Activated CD4-positive, alpha-beta T cell treated with anti-CD3 and anti-CD28 coated beads, Interleukin-2, amount 10 ng/mL, durations not matched to agents 24 days and 14 days (primary cell): Measurements from ENCODE around the gene EXOC3L1. TPM values are rescaled to one million over a fixed set of nuclear protein-coding genes. Genes with fewer than 3 reads are reported as not detected.

Source experiments
- DNase-seq: peaks from one replicate; pipeline ENCODE4 v3.0.0; 2022
- H3K27ac Mint-ChIP-seq: one replicate; pipeline ENCODE4 v1.8.0; 2022; ENCODE audit warnings: mild to moderate bottlenecking, mixed read lengths
- H3K27me3 Mint-ChIP-seq: one replicate; pipeline ENCODE4 v1.8.0; 2022; ENCODE audit warnings: mixed read lengths
- H3K36me3 Mint-ChIP-seq: one replicate; pipeline ENCODE4 v1.8.0; 2022; ENCODE audit warnings: low read depth, mild to moderate bottlenecking, mixed read lengths
- H3K4me1 Mint-ChIP-seq: one replicate; pipeline ENCODE4 v1.8.0; 2021; ENCODE audit warnings: mixed read lengths
- H3K4me3 Mint-ChIP-seq: one replicate; pipeline ENCODE4 v1.8.0; 2022; ENCODE audit warnings: mild to moderate bottlenecking, moderate library complexity, mixed read lengths
- H3K9me3 Mint-ChIP-seq: one replicate; pipeline ENCODE4 v1.8.0; 2021; ENCODE audit warnings: mixed read lengths
- intact Hi-C: fragments of 100-400 bp; cut with micrococcal nuclease; formaldehyde crosslinking; loops from one replicate; pipeline ENCODE4 v1.15.1; 2023
- total RNA-seq: library from RNA; stranded (reverse); gene quantifications from 2 replicates; pipeline ENCODE4 v1.2.3, GENCODE V29; 2022

The EXOC3L1 gene
- total RNA-seq, 1 donor from 2014 or later = 0.12 TPM

DNA sequence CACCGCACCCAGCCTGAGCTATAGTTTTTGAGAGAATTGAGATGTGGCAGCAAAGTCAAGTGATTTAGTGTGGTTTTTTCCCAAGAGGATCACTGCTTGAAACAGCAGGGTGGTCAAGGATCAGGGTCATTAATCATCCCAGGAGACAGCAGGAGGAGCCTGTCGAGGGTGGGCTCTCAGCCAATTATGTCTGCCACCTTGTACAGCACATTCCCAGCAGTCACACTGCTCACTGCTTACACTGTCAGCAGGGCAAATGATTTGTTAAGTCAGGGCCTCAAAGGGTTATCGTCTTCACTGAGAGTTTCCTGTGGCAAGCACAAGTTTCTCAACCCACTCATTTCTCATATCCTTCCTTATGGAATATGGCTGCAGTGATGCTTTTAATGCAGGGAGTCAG, 52.3 kb downstream of the EXOC3L1 start:
- H3K4me1 Mint-ChIP-seq = no peaks in the 10 kb centered on the region
- no peak overlapping the region for H3K4me3 Mint-ChIP-seq
- H3K9me3 Mint-ChIP-seq = no peaks in the 10 kb centered on the region
- no peak for DNase-seq
- no peaks in the 10 kb centered on the region for H3K27me3 Mint-ChIP-seq
- intact Hi-C loops = no loop called here
- H3K36me3 Mint-ChIP-seq = peaks cover 44% of the 10 kb centered on the region
- H3K27ac Mint-ChIP-seq = no peak overlapping the region

Other genes starting within 250 kb of the EXOC3L1 start
- 6.8 and 7.0 TPM in 2 replicates for gene CES3, start 228.9 kb downstream of the EXOC3L1 start, total RNA-seq
- 27.0 and 27.5 TPM in 2 replicates for gene CES4A, start 201.5 kb downstream of the EXOC3L1 start, total RNA-seq
- 163 and 172 TPM in 2 replicates for gene CBFB, start 161.0 kb downstream of the EXOC3L1 start, total RNA-seq
- gene PHAF1, start 80.2 kb downstream of the EXOC3L1 start, total RNA-seq = 19.4 and 19.8 TPM in 2 replicates
- gene B3GNT9, start 39.1 kb downstream of the EXOC3L1 start, total RNA-seq = 5.5 and 5.6 TPM in 2 replicates
- 28.9 and 30.1 TPM in 2 replicates for gene TRADD, start 30.2 kb downstream of the EXOC3L1 start, total RNA-seq
- 25.1 and 30.0 TPM in 2 replicates for gene FBXL8, start 30.2 kb downstream of the EXOC3L1 start, total RNA-seq
- gene HSF4, start 25.4 kb downstream of the EXOC3L1 start, total RNA-seq = 48.5 and 54.0 TPM in 2 replicates
- gene NOL3, start 19.6 kb downstream of the EXOC3L1 start, total RNA-seq = 31.0 and 36.7 TPM in 2 replicates
- gene MATCAP1, start 6.2 kb downstream of the EXOC3L1 start, total RNA-seq = 51.3 and 55.1 TPM in 2 replicates
- 165 and 166 TPM in 2 replicates for gene E2F4, start 2.0 kb upstream of the EXOC3L1 start, total RNA-seq
- gene ELMO3, start 9.0 kb upstream of the EXOC3L1 start, total RNA-seq = 8.2 and 8.7 TPM in 2 replicates
- gene TMEM208, start 37.0 kb upstream of the EXOC3L1 start, total RNA-seq = 65.0 and 65.6 TPM in 2 replicates
- 128 TPM in 2 replicates for gene FHOD1, start 57.3 kb upstream of the EXOC3L1 start, total RNA-seq
- 5.3 TPM in 2 replicates for gene SLC9A5, start 58.8 kb upstream of the EXOC3L1 start, total RNA-seq
- 43.4 and 43.8 TPM in 2 replicates for gene PLEKHG4, start 89.4 kb upstream of the EXOC3L1 start, total RNA-seq
- gene KCTD19, start 136.6 kb upstream of the EXOC3L1 start, total RNA-seq = 1.0 and 1.3 TPM in 2 replicates
- gene LRRC36, start 136.7 kb upstream of the EXOC3L1 start, total RNA-seq = 0.23 TPM in 1 of 2 replicates, not detected in the other
- not detected in 2 replicates for gene TPPP3, start 203.4 kb upstream of the EXOC3L1 start, total RNA-seq
- gene ZDHHC1, start 226.3 kb upstream of the EXOC3L1 start, total RNA-seq = 0.54 and 0.85 TPM in 2 replicates
- 3.5 and 5.2 TPM in 2 replicates for gene HSD11B2, start 241.0 kb upstream of the EXOC3L1 start, total RNA-seq